HepG2 (cell line): ENCODE data around the gene PDZD2. TPM values are rescaled to one million over a fixed set of nuclear protein-coding genes. Genes with fewer than 3 reads are reported as not detected.
A peak's percentile ranks its signal among the peaks of the same experiment; 100 is the strongest.

Source experiments
- ARNT ChIP-seq: fragments of 450-650 bp; IDR thresholded peaks from 2 replicates; pipeline ENCODE4 v1.6.1; 2017
- CBFB ChIP-seq: sonication (generic); formaldehyde crosslinking; IDR thresholded peaks from 2 replicates; pipeline ENCODE4 v1.4.0; 2020; ENCODE audit warnings: missing genetic modification reagents
- CCDC6 ChIP-seq: sonication (generic); formaldehyde crosslinking; IDR thresholded peaks from 2 replicates; pipeline ENCODE4 v1.8.1; 2022; ENCODE audit warnings: mild to moderate bottlenecking, missing genetic modification reagents, moderate library complexity
- FOXA3 ChIP-seq: IDR thresholded peaks from 2 replicates; pipeline ENCODE4 v1.6.1; 2016; ENCODE audit warnings: missing genetic modification reagents, missing compliant biosample characterization
- FOXO1 ChIP-seq: sonication (generic); formaldehyde crosslinking; IDR thresholded peaks from 2 replicates; pipeline ENCODE4 v1.4.0; 2020; ENCODE audit warnings: missing genetic modification reagents
- HDAC2 ChIP-seq: sonication (generic); formaldehyde crosslinking; IDR thresholded peaks from 2 replicates; pipeline ENCODE4 v1.4.0; 2020; ENCODE audit warnings: missing genetic modification reagents
- MAZ ChIP-seq, 2 experiments: sonication (generic) in 1 of 2; formaldehyde crosslinking in 1 of 2; IDR thresholded peaks; 2 replicates each; pipeline versions ENCODE4 v1.5.0 to v1.6.1; 2012 to 2020; ENCODE audit warnings: low read depth in 2 of 2, mild to moderate bottlenecking in 2 of 2, borderline replicate concordance in 1 of 2, improper control_type of control experiment in 1 of 2, low read length in 1 of 2, missing genetic modification reagents in 1 of 2, moderate library complexity in 1 of 2
- MBNL3 ChIP-seq: fragments of 250-450 bp; sonication (Bioruptor Pico); conservative IDR thresholded peaks from 2 replicates; pipeline ENCODE4 v1.8.0; 2022; ENCODE audit warnings: mild to moderate bottlenecking, inconsistent platforms
- MED8 ChIP-seq: sonication (generic); formaldehyde crosslinking; IDR thresholded peaks from 2 replicates; pipeline ENCODE4 v1.8.1; 2023; ENCODE audit warnings: mild to moderate bottlenecking, missing genetic modification reagents; ENCODE audit not compliant: insufficient replicate concordance
- NONO ChIP-seq, 2 experiments: fragments of 450-650 bp in 1 of 2; sonication (generic) in 1 of 2; formaldehyde crosslinking in 1 of 2; IDR thresholded peaks in 1 of 2; conservative IDR thresholded peaks in 1 of 2; 2 replicates each; pipeline versions ENCODE4 v1.6.1 to v1.8.0; 2017 to 2022; ENCODE audit warnings: mild to moderate bottlenecking in 1 of 2, missing genetic modification reagents in 1 of 2, moderate library complexity in 1 of 2
- SOX13 ChIP-seq, 3 experiments: fragments of 450-650 bp in 1 of 3; sonication (generic) in 1 of 3; formaldehyde crosslinking in 1 of 3; IDR thresholded peaks in 2 of 3; conservative IDR thresholded peaks in 1 of 3; 2 replicates each; pipeline versions ENCODE4 v1.5.0 to v1.6.1; 2016 to 2020; ENCODE audit warnings: antibody characterized with exemption in 1 of 3, mild to moderate bottlenecking in 1 of 3, missing compliant biosample characterization in 1 of 3, missing genetic modification reagents in 1 of 3, moderate library complexity in 1 of 3
- TAF1 ChIP-seq: sonication (generic); formaldehyde crosslinking; IDR thresholded peaks from 2 replicates; pipeline ENCODE4 v1.4.0; 2020; ENCODE audit warnings: missing genetic modification reagents
- ZIK1 ChIP-seq: sonication (generic); formaldehyde crosslinking; IDR thresholded peaks from 2 replicates; pipeline ENCODE4 v1.5.0; 2020; ENCODE audit warnings: mild to moderate bottlenecking, low read depth, missing genetic modification reagents, borderline replicate concordance
- ZMYM2 ChIP-seq: sonication (generic); formaldehyde crosslinking; IDR thresholded peaks from 2 replicates; pipeline ENCODE4 v1.8.0; 2022; ENCODE audit warnings: mild to moderate bottlenecking, missing genetic modification reagents
- ZNF207 ChIP-seq: fragments of 450-650 bp; IDR thresholded peaks from 2 replicates; pipeline ENCODE4 v1.6.1; 2016; ENCODE audit warnings: antibody characterized with exemption, borderline replicate concordance
- ZNF225 ChIP-seq: sonication (generic); formaldehyde crosslinking; IDR thresholded peaks from 2 replicates; pipeline ENCODE4 v1.4.0; 2020; ENCODE audit warnings: mild to moderate bottlenecking, missing genetic modification reagents
- ZNF234 ChIP-seq: sonication (generic); formaldehyde crosslinking; conservative IDR thresholded peaks from 2 replicates; pipeline ENCODE4 v1.5.1; 2020; ENCODE audit warnings: mild to moderate bottlenecking, missing genetic modification reagents
- ZNF264 ChIP-seq: sonication (generic); formaldehyde crosslinking; IDR thresholded peaks from 2 replicates; pipeline ENCODE4 v1.4.0; 2020; ENCODE audit warnings: missing genetic modification reagents
- ZNF547 ChIP-seq: sonication (generic); formaldehyde crosslinking; IDR thresholded peaks from 2 replicates; pipeline ENCODE4 v1.5.1; 2020; ENCODE audit warnings: mild to moderate bottlenecking, missing genetic modification reagents
- ZNF552 ChIP-seq: sonication (generic); formaldehyde crosslinking; IDR thresholded peaks from 2 replicates; pipeline ENCODE4 v1.9.0; 2022; ENCODE audit warnings: missing genetic modification reagents, mild to moderate bottlenecking, borderline replicate concordance
- ZNF782 ChIP-seq: sonication (generic); formaldehyde crosslinking; IDR thresholded peaks from 2 replicates; pipeline ENCODE4 v1.4.0; 2020; ENCODE audit warnings: missing genetic modification reagents, mild to moderate bottlenecking, borderline replicate concordance
- polyA plus RNA-seq, 8 experiments: library from polyadenylated mRNA; depleted of rRNA in 3 of 8; stranded (reverse) in 7 of 8; unstranded in 1 of 8; fragments of >200 nt; fragmentation: Illumina TruSeq in 4 of 8; extraction: Trizol in 4 of 8; gene quantifications; 2 replicates each; pipeline versions ENCODE4 v1.2.1 to v1.2.3, GENCODE V29; 2011 to 2016; ENCODE audit warnings: low read depth in 4 of 8, missing spikeins in 1 of 8, mixed read lengths in 1 of 8; ENCODE audit not compliant: insufficient read depth in 1 of 8
- total RNA-seq, 5 experiments: library from RNA; depleted of rRNA; stranded (reverse); fragments of >200 nt; fragmentation: Illumina TruSeq; extraction: Trizol; gene quantifications; 2 replicates each; pipeline ENCODE4 v1.2.3, GENCODE V29; 2016; ENCODE audit warnings: low read depth in 1 of 5
- TF ChIP-seq, protein P1 (sequence below): sonication (generic); formaldehyde crosslinking; IDR thresholded peaks from one replicate; pipeline ENCODE4 v1.5.1; 2020; ENCODE audit warnings: mild to moderate bottlenecking, missing genetic modification reagents; ENCODE audit errors: not compliant biosample characterization

PDZD2 gene
- total and polyA plus RNA-seq, 2 of the 13 experiments (the other 11 are each of a cell fraction or from before 2014, with no cell fraction given): 0.04 TPM; not detected in 1

DNA sequence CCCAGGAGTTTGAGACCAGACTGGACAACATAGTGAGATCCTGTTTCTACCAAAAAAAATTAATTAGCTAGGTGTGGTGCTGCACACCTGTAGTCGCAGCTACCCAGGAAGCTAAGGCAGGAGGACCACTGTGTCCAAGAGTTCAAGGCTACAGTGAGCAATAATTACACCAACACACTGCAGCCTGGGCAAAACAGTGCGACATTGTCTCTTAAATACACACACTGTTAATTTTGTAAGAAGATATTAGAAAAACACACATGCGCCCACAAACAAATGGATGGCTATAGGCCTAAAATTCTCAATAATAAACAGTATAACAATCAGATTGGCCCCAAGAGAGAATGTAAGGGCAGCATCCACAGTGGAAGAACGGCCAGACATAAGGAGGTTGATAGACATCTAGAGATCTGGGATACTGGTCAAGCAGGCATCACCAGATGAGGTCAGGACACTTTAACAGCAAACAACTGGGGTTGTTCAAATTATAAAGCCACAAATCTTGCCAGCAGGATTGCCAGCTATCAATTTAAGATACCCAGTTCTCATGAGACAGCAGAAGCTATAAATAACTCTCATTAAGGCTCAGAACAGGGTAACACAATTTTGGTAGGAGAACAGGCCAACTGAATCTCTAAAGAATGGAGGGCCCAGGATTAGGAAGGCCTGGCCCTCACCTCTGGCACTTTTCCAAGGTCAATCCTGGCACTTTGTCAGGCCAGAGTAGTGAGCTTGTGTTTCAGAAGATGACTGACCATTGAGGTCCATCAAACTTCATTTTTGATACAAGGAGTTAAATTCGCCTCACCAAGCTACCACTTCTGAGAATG lies 505.7 kb downstream of the PDZD2 start (continued):
- TF ChIP-seq, protein P1, sequence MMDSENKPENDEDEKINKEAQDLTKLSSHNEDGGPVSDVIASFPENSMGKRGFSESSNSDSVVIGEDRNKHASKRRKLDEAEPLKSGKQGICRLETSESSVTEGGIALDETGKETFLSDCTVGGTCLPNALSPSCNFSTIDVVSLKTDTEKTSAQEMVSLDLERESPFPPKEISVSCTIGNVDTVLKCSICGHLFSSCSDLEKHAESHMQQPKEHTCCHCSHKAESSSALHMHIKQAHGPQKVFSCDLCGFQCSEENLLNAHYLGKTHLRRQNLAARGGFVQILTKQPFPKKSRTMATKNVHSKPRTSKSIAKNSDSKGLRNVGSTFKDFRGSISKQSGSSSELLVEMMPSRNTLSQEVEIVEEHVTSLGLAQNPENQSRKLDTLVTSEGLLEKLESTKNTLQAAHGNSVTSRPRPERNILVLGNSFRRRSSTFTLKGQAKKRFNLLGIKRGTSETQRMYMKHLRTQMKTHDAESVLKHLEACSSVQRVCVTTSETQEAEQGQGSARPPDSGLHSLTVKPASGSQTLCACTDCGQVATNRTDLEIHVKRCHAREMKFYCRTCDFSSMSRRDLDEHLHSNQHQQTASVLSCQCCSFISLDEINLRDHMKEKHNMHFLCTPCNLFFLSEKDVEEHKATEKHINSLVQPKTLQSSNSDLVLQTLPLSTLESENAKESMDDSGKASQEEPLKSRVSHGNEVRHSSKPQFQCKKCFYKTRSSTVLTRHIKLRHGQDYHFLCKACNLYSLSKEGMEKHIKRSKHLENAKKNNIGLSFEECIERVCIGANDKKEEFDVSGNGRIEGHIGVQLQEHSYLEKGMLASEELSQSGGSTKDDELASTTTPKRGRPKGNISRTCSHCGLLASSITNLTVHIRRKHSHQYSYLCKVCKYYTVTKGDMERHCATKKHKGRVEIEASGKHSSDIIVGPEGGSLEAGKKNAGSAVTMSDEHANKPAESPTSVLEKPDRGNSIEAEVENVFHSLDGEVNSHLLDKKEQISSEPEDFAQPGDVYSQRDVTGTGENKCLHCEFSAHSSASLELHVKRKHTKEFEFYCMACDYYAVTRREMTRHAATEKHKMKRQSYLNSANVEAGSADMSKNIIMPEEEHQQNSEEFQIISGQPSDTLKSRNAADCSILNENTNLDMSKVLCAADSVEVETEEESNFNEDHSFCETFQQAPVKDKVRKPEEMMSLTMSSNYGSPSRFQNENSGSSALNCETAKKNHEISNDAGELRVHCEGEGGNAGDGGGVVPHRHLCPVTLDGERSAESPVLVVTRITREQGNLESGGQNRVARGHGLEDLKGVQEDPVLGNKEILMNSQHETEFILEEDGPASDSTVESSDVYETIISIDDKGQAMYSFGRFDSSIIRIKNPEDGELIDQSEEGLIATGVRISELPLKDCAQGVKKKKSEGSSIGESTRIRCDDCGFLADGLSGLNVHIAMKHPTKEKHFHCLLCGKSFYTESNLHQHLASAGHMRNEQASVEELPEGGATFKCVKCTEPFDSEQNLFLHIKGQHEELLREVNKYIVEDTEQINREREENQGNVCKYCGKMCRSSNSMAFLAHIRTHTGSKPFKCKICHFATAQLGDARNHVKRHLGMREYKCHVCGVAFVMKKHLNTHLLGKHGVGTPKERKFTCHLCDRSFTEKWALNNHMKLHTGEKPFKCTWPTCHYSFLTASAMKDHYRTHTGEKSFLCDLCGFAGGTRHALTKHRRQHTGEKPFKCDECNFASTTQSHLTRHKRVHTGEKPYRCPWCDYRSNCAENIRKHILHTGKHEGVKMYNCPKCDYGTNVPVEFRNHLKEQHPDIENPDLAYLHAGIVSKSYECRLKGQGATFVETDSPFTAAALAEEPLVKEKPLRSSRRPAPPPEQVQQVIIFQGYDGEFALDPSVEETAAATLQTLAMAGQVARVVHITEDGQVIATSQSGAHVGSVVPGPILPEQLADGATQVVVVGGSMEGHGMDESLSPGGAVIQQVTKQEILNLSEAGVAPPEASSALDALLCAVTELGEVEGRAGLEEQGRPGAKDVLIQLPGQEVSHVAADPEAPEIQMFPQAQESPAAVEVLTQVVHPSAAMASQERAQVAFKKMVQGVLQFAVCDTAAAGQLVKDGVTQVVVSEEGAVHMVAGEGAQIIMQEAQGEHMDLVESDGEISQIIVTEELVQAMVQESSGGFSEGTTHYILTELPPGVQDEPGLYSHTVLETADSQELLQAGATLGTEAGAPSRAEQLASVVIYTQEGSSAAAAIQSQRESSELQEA: no peak
- no peak for TF ChIP-seq ZNF207
- TF ChIP-seq HDAC2 (CRISPR knock-in tag): 0 out of 2 replicates have a peak, but pooled peaks have one; percentile 23
- TF ChIP-seq ZNF234 (CRISPR knock-in tag): no peak
- TF ChIP-seq NONO (IDR thresholded peaks at IDR 0.05): no peak
- TF ChIP-seq NONO (CRISPR knock-in tag; conservative IDR thresholded peaks at IDR 0.05): no peak
- TF ChIP-seq ARNT: no peak
- TF ChIP-seq SOX13 (IDR thresholded peaks at IDR 0.05): no peak
- peak in 1 of 2 experiments; percentile 47; a peak in 2 of 4 replicates for TF ChIP-seq SOX13 (CRISPR knock-in tag; conservative IDR thresholded peaks at IDR 0.05 in 1 of 2, IDR thresholded peaks at IDR 0.05 in 1 of 2)
- no peak for TF ChIP-seq ZNF552 (CRISPR knock-in tag)
- TF ChIP-seq ZMYM2: no peak
- no peak for TF ChIP-seq CBFB
- TF ChIP-seq MAZ (IDR thresholded peaks at IDR 0.05; ENCODE audit: borderline replicate concordance, low read depth, low read length): no peak
- no peak for TF ChIP-seq MAZ (CRISPR knock-in tag; IDR thresholded peaks at IDR 0.05; ENCODE audit: low read depth)
- no peak for TF ChIP-seq ZIK1 (CRISPR knock-in tag)
- TF ChIP-seq ZNF264: no peak
- TF ChIP-seq ZNF225 (CRISPR knock-in tag): no peak
- no peak for TF ChIP-seq ZNF547
- TF ChIP-seq MBNL3 (CRISPR knock-in tag): no peak
- no peak for TF ChIP-seq MED8
- TF ChIP-seq ZNF782 (CRISPR knock-in tag): no peak
- 0 out of 2 replicates have a peak, but pooled peaks have one; percentile 24 for TF ChIP-seq FOXO1 (CRISPR knock-in tag)
- 0 out of 2 replicates have a peak, but pooled peaks have one; percentile 9 for TF ChIP-seq FOXA3 (CRISPR knock-in tag)
- no peak for TF ChIP-seq TAF1 (CRISPR knock-in tag)
- no peak for TF ChIP-seq CCDC6
